Measurements from ENCODE around the gene ESF1. TPM values are rescaled to one million over a fixed set of nuclear protein-coding genes. Genes with fewer than 3 reads are reported as not detected.

Gene ESF1
- polyA plus RNA-seq, 1 experiment = 6.2 TPM

DNA sequence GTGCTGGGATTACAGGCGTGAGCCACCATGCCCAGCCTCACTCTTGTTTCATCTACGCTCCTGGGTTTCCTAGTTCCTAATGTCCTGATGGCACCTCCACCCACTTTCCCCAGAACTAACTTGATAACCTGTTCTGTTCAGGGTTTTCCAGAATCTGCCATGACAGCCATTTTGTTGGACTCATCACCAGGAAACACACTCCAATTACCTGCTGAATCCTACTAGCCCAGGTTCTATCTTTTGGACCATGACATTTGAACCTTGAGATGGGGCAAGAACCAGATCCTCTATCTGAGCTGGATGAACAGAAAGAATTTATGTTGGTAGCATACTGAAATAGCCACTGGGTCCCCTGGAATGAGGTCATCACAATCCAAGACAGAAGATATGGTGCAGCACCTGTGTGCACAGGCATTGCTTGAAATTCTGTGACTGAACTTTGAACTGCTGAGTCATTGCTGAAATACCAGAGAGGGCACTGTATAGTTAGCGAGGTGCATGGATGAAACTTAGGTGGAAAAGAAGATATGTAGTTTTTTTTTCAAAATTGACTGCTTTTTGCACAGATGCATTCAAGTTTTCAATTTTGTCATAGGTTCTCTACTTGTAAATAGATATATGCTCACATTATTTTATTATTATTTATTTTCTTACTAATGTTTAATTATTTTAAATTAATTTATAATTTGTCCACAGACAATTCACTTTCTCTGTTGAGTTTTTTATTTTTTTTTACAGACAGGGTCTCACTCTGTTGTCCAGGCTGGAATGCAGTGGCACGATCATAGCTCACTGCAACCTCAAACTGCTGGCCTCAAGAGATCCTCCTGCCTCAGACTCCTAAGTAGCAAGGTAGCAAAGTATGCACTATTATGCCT is 103.2 kb downstream of the ESF1 start:
- TF ChIP-seq CTCF (IDR thresholded peaks at IDR 0.05; ENCODE audit: low read depth, low read length) = no peak
- CTCF ChIA-PET = no interaction called here
- H3K27me3 ChIP-seq (ENCODE audit: control insufficient read depth, insufficient read depth, low read length) = peaks cover 2% of the 10 kb centered on the region
- H3K9me3 ChIP-seq (ENCODE audit: control insufficient read depth, insufficient read depth, low read length) = no peaks in the 10 kb centered on the region
- DNase-seq (ENCODE audit: low read depth, low spot score) = no peak
- H3K27ac ChIP-seq (ENCODE audit: low read depth, low read length) = no peak overlapping the region
- POLR2A ChIA-PET = no interaction called here
- H3K4me3 ChIP-seq (ENCODE audit: low read depth, low read length) = no peak overlapping the region

- POLR2A ChIA-PET = no interaction called here
- CTCF ChIA-PET = interaction anchor here (0.7 to 1.4 kb wide), 3 partner anchors 9 to 559 kb away, joined by 3 to 6 read pairs (median 4); no protein-coding TSS in a partner anchor
- H3K27me3 ChIP-seq (ENCODE audit: control insufficient read depth, insufficient read depth, low read length) = peaks cover under 1% of the 10 kb centered on the region
- no peaks in the 10 kb centered on the region for H3K9me3 ChIP-seq (ENCODE audit: control insufficient read depth, insufficient read depth, low read length)
- no peak for TF ChIP-seq CTCF (IDR thresholded peaks at IDR 0.05; ENCODE audit: low read depth, low read length)
- H3K4me3 ChIP-seq (ENCODE audit: low read depth, low read length) = no peak overlapping the region
- no peak overlapping the region for H3K27ac ChIP-seq (ENCODE audit: low read depth, low read length)
- no peak for DNase-seq (ENCODE audit: low read depth, low spot score)
Observed at GRCh38 chr20:13678944-13679343, 105.8 kb downstream of the ESF1 start.

GRCh38 chr20:13677241-13677640 is 107.5 kb downstream of the ESF1 start:
- Histone ChIP-seq H3K27ac (ENCODE audit: low read depth, low read length) (no peak overlapping the region), H3K27me3 (ENCODE audit: control insufficient read depth, insufficient read depth, low read length) (peaks cover 6% of the 10 kb centered on the region), H3K9me3 (ENCODE audit: control insufficient read depth, insufficient read depth, low read length) (no peaks in the 10 kb centered on the region), H3K4me3 (ENCODE audit: low read depth, low read length) (no peak overlapping the region)
- TF ChIP-seq CTCF (IDR thresholded peaks at IDR 0.05; ENCODE audit: low read depth, low read length) = no peak
- CTCF ChIA-PET = interaction anchor here (0.5 to 1.6 kb wide), 5 partner anchors 95 to 138 kb away, joined by 3 to 6 read pairs (median 4); no protein-coding TSS in a partner anchor
- POLR2A ChIA-PET = interaction anchor here (0.7 to 1.2 kb wide), 3 partner anchors 12 to 669 kb away, joined by 3 to 7 read pairs (median 4); partner anchors contain the start of genes ESF1 and NDUFAF5
- no peak for DNase-seq (ENCODE audit: low read depth, low spot score)

DNA sequence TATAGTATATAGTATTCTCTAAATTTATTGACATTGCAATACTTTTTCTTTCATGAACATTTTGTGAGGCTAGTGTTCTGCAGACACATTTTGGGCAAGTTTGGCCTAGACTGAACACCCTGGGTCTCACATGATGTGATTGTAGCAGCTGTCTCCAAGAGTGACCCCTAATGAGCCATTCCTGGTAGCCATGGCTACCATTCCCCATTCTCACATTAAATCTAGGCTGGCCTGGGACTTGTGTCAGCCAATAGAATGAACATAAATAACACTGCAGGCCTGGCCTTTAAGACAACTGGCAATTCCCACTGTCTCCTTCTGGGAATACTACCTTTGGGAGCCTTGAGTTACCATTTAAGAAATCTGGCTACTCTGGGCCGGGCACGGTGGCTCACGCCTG is 108.0 kb downstream of the ESF1 start:
- no peak overlapping the region for H3K27ac ChIP-seq (ENCODE audit: low read depth, low read length)
- H3K9me3 ChIP-seq (ENCODE audit: control insufficient read depth, insufficient read depth, low read length) = no peaks in the 10 kb centered on the region
- POLR2A ChIA-PET = interaction anchor here (1.2 kb wide), 1 partner anchor 13 kb away, joined by 7 read pairs; no protein-coding TSS in a partner anchor
- H3K4me3 ChIP-seq (ENCODE audit: low read depth, low read length) = no peak overlapping the region
- H3K27me3 ChIP-seq (ENCODE audit: control insufficient read depth, insufficient read depth, low read length) = peaks cover 9% of the 10 kb centered on the region
- DNase-seq (ENCODE audit: low read depth, low spot score) = no peak
- CTCF ChIA-PET = no interaction called here
- TF ChIP-seq CTCF (IDR thresholded peaks at IDR 0.05; ENCODE audit: low read depth, low read length) = no peak

- no peaks in the 10 kb centered on the region for H3K9me3 ChIP-seq (ENCODE audit: control insufficient read depth, insufficient read depth, low read length)
- DNase-seq (ENCODE audit: low read depth, low spot score) = no peak
- H3K27me3 ChIP-seq (ENCODE audit: control insufficient read depth, insufficient read depth, low read length) = peaks cover 9% of the 10 kb centered on the region
- TF ChIP-seq CTCF (IDR thresholded peaks at IDR 0.05; ENCODE audit: low read depth, low read length) = no peak
- no peak overlapping the region for H3K27ac ChIP-seq (ENCODE audit: low read depth, low read length)
- ChIA-PET POLR2A (no interaction called here), CTCF (no interaction called here)
- H3K4me3 ChIP-seq (ENCODE audit: low read depth, low read length) = no peak overlapping the region
Observed at GRCh38 chr20:13672690-13673089, 112.0 kb downstream of the ESF1 start.

All from AG04450 (cell line).